HG03442 (cell line): ENCODE measurements around the gene CSPG4.
"Not testable (repeated sequence)": the region's sequence is repeated elsewhere in the genome, so short reads cannot be mapped to it uniquely, and the experiment has no call there.

Experiments
- ATAC-seq: cut with Tn5 transposase; IDR thresholded peaks from one replicate; pipeline ENCODE4 v1.9.1; 2021; ENCODE audit warnings: mild to moderate bottlenecking, moderate library complexity; ENCODE audit not compliant: unreplicated experiment

CSPG4 gene, protein sequence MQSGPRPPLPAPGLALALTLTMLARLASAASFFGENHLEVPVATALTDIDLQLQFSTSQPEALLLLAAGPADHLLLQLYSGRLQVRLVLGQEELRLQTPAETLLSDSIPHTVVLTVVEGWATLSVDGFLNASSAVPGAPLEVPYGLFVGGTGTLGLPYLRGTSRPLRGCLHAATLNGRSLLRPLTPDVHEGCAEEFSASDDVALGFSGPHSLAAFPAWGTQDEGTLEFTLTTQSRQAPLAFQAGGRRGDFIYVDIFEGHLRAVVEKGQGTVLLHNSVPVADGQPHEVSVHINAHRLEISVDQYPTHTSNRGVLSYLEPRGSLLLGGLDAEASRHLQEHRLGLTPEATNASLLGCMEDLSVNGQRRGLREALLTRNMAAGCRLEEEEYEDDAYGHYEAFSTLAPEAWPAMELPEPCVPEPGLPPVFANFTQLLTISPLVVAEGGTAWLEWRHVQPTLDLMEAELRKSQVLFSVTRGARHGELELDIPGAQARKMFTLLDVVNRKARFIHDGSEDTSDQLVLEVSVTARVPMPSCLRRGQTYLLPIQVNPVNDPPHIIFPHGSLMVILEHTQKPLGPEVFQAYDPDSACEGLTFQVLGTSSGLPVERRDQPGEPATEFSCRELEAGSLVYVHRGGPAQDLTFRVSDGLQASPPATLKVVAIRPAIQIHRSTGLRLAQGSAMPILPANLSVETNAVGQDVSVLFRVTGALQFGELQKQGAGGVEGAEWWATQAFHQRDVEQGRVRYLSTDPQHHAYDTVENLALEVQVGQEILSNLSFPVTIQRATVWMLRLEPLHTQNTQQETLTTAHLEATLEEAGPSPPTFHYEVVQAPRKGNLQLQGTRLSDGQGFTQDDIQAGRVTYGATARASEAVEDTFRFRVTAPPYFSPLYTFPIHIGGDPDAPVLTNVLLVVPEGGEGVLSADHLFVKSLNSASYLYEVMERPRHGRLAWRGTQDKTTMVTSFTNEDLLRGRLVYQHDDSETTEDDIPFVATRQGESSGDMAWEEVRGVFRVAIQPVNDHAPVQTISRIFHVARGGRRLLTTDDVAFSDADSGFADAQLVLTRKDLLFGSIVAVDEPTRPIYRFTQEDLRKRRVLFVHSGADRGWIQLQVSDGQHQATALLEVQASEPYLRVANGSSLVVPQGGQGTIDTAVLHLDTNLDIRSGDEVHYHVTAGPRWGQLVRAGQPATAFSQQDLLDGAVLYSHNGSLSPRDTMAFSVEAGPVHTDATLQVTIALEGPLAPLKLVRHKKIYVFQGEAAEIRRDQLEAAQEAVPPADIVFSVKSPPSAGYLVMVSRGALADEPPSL (N-terminal part only)

DNA sequence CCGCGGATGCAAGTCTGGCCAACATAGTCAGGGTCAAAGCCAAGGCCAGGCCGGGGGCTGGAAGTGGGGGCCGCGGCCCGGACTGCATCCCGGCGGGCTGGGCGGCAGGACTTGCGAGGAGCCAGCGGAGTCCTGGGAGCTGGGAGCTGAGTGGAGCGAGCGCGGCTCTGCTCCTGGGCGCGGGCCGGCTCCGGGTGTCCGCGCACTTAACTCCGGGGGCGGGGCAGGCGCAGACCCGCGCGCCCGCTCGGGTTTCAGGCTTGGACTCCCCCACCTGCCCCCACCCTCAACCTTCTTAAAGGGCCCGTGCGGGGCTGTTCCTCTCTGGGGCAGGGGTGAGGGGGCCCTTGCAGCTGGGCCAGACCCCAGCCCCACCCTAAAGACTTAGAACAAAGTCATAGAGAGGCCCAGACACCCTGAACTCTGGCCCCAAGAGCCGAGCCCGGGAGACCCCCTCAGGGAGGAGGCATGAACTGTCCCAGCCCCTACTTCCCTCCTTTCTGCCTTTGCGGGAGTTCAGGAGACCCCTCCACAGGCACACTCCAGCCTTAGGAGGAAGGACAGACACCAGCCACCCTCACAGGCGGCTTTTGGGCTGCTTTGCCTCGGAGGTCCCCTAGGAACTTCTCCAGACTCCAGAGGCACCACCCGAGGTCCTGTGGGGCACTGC lies at the start of gene CSPG4:
CSPG4 (minus strand) TSS at position 181 of the 670 bp plus-strand sequence; CDS start at position 88, 93 bp downstream.
- no peak for ATAC-seq

DNA sequence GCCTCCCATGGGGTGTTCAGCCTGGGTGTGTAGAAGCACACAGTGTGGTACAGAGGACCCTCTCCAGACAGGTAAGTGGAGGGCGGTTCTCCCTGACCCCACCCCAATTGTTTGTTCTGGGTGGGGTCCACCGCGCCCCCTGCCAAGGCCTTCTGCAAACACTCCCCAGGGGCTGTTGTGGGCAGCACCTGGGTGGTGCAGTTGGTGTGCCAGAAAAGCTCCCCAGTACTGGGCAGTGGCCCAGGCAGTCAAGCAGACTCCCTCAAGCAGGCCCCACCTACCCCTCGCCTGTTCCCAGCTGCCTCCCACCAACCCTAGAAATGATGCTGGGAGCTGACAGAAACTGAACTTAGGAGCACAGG lies 49.7 kb upstream of the CSPG4 start:
- ATAC-seq, result not testable (repeated sequence)

DNA sequence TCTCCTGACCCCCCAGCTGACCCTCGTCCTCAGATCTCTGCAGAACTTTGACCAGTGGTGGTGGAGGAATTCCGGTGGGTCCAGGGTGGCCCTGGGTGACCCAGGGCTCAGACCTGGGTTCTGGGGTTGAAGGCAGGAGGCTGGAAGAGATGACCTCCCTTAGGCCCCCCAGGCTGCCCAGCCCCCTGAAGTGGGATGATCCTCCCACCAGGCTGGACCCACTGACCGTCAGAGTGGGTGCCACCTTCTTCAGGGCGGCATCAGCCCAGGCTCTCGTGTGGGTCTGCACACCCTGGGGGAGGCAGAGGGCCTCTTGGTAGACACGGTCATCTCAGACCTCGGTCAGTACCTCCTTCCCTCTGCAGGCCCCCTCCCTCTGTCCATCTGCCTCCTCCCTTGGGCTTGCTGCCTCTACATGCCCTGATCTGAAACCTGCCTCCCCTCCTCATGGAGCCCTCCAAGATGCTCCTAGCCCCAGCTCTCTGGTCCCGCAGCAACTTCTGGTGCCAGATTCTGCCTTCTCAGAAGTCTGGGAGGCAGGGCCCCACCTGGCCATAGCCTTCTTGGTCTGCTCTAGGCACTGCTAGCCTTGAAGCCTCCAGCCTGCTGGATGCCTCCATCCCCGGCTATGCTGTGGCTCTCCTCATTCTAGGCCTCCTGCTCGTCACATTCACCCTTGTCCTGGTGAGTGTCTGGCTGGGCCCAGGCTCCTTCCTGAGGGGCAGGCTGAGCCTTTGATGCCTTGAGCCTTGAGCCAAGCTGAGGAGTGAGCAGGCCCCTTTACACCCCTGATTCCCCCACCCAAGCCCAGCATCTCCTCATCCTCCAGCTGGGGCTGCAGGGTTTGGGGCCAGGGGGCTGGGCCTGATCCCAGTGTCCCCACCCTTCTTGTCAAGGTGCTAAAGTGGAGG lies 49.1 kb upstream of the CSPG4 start:
- no peak for ATAC-seq

DNA sequence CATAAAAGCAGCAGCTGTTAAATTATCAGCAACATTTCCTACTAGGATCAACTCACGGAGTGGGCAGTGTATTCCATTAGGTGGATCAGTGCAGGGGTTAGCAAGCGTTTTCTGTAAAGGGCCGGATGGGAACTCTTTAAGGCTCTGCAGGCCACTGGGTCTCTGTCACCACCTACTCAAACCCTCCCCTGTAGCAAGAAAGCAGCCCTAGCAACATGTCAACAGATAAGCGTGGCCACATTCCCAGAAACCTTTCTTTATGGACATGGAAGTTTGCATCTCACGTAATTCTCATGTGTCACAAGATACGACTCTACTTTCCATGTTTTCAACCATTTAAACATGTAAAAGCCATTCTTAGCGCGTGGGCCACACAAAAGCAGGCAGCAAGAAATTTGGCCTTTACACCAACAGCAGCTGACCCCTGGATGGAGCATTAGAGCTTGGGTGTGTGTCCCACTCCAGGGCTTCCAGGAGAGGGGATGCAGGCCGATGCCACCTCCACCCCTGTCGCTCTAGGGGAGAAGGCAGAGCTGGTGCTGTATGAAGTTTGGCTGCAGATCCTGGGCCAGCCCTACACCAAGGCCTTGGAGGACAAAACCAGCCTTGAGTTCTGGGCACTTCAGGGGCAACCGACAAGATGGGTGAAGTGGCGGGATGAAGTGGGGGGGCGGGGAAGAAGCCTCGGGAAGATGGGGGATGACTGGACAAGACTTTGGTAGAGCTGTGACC lies 48.2 kb upstream of the CSPG4 start:
- no peak for ATAC-seq

DNA sequence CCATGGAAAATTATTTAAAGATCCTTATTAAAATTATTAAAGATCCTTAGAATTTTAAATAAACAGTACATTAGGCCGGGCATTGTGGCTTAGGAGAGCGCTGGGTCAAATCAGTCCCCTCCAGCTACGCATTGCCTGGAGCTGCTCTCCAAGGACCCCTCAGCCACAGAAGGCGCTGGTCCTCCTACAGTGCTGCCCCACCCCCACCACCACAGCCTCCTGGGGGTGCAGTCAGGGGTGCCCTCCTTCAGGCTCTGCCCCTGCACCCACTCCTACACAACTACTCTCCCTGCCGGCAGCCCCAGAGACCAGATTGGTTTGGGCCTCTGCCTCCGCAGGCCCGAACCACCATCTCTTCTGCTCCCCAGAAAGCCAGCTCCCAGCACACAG lies 47.5 kb upstream of the CSPG4 start:
- not testable (repeated sequence) for ATAC-seq

DNA sequence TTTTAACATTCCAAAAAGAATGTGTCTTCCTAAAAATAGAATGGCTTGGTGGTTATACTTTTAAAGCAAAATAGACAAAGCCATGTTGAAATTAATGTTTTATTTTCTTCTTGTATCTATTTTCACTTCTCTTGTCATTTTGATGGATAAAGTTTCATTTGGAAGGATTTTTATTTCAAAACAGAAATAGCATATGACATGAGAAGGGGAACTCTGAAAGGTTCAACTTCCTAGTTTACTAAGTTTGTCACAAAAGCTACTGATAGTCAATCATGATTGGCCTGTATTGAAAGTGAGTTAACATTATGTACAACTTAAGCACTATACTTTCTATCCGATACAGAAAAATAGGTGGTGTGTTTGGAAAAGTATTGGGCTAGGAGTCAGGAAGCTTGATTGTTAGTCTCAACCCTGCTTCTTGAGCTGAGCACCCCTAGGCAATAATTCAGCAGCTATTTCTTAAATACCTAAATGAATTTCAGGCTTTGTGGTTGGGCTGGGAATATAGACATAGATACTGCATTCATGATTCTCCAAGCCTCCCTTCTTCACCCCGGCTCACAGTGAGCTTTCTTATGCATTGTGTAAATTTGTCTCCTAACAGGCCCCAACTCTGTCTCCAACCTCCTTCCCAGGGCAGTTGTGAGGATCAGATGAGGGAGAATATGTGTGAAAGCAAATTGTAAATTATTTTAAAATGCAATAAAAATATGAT lies 46.9 kb upstream of the CSPG4 start:
- no peak for ATAC-seq

DNA sequence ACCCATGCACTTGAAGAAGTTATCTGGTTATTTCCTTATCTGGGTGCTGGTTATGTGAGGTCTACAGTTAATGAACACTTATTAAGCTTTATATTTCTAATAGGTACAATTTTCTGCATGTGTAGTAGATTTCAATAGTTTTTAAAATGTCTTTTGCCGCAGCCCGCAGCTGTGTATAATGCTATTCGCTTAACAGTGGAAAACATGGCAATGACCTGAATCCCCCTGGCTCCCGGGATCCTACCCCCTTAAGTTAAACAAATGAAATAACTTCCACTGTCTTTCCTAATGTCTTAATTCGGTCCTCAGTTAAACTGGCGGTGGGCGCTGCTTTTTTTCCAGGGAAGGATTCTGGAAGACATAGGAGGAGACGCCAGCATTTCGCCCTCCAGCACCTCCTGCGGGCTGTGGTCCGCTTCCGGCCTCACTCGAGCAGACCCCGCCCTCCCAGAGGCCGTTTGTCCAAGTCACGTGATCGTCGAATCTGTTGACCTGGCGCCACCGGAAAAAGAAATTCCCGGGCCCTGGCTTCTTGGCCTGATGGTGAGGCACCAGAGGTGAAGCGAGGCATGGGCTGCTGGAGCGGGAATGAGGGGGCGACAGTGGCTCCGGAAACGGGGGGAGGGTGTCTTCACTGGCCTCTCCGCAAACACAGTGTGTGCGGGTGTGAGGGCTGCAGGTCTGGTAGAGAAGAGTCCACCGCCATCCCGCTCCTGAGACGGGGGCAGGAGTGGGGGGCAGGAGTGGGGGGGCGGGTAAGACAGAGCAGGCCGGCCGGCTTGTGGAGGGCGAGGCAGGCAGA lies 45.6 kb upstream of the CSPG4 start:
- ATAC-seq, result peak; percentile 71

DNA sequence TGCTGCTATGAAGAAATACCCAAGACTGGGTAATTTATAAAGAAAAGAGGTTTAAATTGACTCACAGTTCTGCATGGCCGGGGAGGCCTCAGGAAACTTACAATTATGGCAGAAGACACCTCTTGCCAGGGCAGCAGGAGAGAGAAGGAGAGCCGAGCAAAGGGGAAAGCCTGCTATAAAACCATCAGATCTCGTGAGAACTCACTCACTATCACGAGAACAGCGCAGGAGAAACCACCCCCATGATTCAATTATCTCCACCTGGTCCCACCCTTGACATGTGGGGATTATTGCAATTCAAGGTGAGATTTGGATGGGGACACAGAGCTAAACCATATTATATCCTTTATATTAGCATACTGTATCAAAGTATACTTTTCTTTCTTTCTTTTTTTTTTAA lies 42.2 kb upstream of the CSPG4 start:
- not testable (repeated sequence) for ATAC-seq

DNA sequence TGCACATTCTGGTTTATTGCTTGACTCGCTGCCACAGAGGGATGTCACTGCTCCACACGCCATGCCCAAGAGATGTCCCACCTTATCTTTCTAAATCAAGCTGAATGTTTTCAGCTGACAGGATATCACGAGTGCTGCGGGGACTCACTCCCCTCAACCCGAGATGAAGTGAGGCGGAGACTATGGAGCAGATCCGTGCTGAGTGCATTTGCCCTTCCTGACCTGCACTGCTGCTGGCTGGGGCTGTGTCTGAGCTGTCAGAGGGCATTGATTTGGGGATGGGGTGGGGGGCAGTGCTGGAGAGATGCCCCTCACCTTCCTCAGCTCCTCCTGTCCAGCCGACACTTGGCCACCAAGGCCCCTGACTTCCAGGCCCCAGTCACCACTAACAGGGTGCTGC lies 40.5 kb upstream of the CSPG4 start:
- no peak for ATAC-seq

DNA sequence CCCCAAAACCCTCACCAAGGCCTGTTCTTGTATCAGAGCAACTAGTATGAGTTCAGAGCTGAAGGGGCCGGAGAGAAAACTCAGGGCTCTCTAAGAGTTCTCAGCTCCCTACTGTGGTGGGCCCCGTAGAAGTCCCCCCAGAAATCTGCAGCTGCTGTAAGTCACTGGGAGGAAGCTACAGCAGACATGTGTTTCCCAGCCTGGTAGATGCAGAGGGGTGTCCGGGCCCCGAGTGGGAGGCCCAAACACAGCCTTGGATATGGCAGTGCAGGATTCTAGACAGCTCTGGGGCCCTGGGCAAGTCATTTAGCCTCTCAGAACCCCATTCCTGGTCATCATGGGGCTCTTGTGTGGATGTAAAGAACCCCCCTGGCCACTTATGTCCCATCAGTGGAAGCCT lies 39.2 kb upstream of the CSPG4 start:
- no peak for ATAC-seq

DNA sequence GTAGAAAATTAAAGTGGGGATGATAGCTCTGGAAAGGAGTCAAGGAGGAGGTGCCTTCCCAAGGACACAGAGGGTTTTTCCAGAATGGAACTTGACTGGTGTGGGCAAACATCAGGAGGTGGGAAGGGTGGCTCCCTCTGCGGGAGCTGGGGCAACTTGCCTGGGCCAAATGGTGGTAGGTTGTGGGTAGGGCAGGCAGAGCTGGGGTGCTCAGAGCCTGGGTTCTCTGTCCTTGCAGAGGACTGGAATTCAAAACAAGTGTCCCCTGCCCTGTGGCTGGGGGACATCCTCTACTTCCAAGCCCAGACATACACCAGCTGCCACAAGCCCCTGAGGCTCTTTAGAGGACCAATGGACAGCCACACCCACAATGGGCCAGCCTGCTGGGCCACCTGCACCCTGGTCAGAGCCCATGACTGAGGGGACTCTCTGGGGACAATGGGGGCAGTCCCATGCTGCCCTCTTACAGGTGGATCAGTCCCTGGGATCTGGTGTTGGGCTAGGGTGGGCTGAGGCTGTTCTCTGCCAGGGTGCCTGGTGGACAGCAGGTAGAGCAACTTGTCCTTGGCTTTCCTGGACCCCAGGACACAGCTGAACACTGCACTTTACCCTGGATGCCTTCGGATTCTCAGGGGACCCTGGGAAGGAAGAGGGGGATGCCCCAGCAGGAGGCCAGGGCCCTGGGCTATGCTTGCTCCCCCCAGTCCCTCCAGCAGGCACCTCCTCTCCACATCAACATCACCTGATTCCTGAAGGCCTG lies 38.6 kb upstream of the CSPG4 start:
- ATAC-seq, result no peak

DNA sequence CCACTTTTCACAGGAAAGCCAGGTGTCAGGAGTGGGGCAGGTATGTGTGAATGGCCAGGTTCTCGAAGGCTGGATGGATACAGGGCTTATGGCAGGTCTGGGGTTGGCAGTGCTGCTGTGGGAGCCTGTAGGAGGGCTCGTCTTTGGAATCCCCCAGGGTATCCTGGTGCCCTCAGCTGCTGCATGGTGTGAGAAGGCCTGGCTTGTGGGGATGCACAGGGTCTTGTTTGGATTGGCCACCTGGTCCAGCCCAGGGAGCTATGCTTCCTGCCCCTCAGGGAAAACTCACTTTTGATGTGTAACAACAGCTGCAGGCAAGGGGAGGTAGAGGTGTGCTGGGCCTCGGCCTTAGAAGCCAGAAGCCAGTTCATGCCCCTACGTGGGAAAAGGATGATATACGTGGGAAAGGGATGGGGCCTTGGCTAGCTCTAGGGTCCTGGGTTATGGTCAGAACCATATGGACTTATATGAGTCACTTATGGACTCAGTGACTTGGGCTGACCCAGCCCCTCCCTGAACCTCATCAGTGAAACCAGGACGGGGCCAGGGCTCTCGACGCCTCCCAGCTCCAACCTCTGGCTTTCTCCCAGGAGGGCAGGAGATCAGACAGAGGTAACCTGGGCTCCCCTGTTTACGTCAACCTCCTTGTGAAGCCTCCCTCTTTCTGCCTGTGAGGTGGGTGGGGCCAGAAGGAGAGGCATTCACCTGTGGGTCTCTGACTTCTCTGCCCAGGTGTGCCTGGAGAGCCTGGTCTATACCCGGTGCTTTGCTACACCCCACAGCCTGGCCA lies 37.8 kb upstream of the CSPG4 start:
- no peak for ATAC-seq

DNA sequence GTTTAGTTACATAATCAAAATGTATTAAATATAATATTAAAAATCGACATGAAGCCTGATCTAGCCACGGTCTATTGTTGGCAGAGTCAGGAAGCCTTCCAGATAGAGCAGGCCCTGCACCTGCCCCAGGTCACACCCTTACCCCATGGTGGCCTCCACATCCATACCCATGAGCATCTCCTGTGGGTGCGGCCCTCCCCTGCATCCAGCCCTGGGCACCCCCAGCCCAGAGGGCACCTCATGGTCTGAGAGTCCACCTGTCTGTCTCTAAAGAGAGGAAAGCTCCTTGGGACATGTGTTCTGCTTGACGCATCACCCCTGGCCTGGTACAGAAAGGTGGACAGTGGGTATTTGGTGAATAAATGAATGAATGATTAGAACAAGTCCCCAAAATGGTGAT lies 37.2 kb upstream of the CSPG4 start:
- no peak for ATAC-seq

DNA sequence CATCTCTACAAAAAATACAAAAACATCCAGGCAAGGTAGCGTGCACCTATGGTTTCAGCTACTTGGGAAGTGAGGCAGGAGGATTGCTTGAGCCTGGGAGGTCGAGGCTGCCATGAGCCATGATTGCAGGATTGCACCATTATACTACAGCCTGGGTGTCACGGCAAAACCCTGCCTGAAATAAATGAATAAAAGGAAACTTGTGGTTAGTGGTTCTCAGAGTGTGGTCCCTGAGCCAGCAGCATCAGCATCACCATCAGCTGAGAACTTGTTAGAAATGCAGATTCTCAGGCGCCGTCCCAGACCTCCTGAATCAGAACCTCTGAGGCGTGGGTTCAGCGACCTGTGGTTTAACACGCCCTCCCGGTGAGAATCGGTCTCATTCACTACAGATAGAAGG lies 36.2 kb upstream of the CSPG4 start:
- not testable (repeated sequence) for ATAC-seq

DNA sequence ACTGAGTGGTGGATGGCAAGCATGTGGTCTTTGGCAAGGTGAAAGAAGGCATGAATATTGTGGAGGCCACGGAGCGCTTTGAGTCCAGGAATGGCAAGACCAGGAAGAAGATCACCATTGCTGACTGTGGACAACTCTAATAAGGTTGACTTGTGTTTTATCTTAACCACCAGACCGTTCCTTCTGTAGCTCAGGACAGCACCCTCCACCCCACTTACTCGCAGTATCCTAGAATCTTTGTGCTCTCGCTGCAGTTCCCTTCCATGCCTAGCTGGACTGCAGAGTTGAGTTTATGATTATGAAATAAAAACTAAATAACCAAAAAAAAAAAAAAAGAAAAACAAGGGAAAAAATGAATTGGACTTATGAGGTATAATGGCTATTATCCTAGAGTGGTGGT lies 34.5 kb upstream of the CSPG4 start:
- not testable (repeated sequence) for ATAC-seq

DNA sequence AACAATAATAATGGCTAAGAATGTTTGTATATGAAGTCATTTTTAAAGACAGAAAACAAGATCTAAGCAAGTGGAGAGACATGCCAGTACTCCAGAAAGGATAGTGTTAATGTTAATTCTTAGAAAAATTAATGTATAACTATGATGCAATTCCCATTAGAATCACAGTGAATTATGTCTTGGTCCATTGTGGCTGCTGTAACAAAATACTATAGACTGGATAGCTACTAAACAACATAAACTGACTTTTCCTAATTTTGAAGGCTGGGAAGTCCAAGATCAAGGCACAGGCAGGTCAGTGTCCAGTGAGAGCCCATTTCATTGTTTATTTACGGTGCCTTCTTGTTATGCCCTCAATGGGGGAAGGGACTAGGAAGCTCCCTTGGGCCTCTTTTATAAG lies 32.7 kb upstream of the CSPG4 start:
- no peak for ATAC-seq
